ENCODE results near the gene KLK2. TPM values are rescaled to one million over a fixed set of nuclear protein-coding genes. Genes with fewer than 3 reads are reported as not detected.

The KLK2 gene
- not detected in 2 replicates for total RNA-seq (2014; rRNA removed; shearing (Covaris generic); ENCODE audit: low replicate concordance)

DNA sequence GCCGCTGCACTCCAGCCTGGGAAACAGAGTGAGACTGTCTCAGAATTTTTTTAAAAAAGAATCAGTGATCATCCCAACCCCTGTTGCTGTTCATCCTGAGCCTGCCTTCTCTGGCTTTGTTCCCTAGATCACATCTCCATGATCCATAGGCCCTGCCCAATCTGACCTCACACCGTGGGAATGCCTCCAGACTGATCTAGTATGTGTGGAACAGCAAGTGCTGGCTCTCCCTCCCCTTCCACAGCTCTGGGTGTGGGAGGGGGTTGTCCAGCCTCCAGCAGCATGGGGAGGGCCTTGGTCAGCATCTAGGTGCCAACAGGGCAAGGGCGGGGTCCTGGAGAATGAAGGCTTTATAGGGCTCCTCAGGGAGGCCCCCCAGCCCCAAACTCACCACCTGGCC lies at the start of gene KLK2:
Gene KLK2, plus strand, starts transcription at position 384 of the 400 bp plus-strand sequence. CDS start 35 bp downstream, outside the sequence.
- in situ Hi-C loops (cut with HindIII; ENCODE audit: low pct_unique_long_range_greater_than_20kb, low sequenced_read_pairs), result no loop called here
- DNase-seq (ENCODE audit: low read depth), result no peak

DNA sequence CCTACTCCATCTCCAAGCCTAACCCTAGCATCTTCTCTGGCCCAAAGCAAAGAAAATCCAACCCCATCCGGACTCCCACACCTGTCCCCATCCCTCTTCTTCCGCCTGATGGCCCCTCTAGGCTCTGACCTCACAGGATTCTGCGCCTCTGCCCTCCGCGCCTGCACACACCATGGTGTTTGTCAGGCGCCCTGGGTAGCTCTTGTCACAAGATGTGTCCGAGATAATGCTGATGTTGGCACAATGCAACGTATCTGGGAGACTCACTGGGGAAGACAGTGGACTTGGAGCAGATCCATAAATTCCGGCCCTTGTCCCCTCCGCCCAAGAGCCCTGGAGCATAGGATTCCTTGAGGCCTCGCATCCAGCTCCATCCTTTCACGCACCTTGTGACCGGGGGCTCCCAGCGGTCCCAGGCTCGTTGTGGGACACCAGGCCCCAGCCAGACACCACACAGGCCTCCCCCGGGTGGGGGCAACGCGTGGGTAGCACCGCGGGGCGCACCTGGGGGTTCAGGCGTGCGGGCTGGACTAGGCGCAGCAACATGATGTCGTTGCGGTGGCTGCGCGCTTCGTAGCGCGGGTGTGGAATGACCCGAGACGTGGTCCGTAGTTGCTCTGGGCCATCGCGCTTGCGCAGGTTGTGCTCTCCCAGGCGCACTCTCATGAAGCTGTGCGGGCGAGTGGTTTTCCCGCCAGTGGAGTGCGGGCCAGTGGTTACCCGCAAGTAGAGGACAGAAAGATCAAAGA lies 46.6 kb upstream of the KLK2 start:
- in situ Hi-C loops (cut with HindIII; ENCODE audit: low pct_unique_long_range_greater_than_20kb, low sequenced_read_pairs), result no loop called here
- DNase-seq (ENCODE audit: low read depth), result no peak

DNA sequence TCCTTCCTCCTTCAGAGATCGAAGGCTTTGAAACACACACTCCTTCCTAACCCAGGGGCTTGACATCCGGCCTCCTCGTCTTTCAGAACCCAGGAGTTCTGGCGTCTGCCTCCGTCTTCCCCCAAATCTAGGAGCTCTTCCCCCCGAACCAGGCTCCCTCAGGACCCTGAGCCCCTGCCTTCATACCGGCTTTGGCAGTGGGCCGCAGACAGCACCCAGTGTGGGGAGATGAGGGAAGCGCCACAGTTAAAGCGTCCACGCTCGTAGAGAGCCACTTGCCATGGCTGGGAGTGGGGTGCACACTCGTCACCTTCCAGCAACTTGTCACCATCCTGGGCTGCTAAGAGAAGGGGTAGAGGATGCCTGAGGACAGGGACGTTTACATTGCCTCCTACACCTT lies 45.8 kb upstream of the KLK2 start:
- in situ Hi-C loops (cut with HindIII; ENCODE audit: low pct_unique_long_range_greater_than_20kb, low sequenced_read_pairs), result no loop called here
- no peak for DNase-seq (ENCODE audit: low read depth)

DNA sequence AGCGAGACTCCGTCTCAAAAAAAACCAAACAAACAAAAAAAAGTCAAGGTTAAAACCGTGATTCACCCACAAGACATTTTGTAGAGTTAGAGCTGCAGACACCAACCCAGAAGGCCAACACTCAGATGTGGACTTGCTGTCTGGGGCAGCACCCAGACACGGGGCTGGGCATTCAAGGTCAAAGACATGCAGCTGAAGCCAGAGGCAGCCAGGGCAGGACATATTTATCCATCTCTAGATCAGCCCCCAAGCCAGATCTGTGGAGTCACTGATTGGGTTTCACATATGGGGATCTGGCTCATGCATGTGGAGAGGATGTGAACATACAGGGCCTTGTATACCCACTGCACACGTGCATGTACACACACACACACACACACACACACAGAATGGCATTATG lies 43.4 kb upstream of the KLK2 start:
- DNase-seq (ENCODE audit: low read depth), result peak; percentile 31
- in situ Hi-C loops (cut with HindIII; ENCODE audit: low pct_unique_long_range_greater_than_20kb, low sequenced_read_pairs), result no loop called here

DNA sequence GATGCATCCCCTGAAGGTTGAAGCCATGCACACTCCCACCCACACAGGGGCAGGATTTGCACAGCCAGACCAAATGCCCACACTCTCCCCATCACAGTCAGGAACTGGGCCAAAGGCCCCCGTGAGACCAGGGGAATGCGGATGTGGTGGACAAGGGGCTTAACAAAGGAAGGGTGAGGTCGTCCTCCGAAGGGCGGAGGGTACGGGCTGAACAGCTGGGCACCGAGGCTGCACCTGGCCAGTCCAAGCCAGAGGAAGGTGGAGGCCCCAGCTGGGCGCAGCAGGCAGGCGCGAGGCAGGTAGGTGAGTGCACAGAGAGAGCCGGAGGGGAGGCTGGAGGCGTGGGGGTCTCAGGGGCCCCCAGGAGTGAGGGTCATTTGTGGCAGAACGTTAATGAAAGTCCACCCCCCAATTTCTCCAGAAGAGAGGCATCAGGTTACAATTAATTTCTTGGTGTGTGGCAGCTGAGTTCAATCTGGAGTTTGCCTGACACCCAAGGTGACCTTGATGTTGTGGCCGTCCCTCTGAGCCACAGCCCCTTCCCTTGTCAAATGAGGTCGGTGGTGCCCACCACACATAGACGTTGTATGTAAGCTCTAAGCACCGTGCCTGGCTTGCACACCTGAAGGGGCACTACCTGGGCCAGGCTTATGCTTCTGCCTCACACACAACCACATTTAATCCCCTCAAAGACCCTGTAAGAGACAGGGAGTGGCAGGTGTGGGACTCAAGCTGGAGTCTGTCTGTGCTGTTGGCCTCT lies 42.8 kb upstream of the KLK2 start:
- DNase-seq (ENCODE audit: low read depth), result no peak
- in situ Hi-C loops (cut with HindIII; ENCODE audit: low pct_unique_long_range_greater_than_20kb, low sequenced_read_pairs), result no loop called here

DNA sequence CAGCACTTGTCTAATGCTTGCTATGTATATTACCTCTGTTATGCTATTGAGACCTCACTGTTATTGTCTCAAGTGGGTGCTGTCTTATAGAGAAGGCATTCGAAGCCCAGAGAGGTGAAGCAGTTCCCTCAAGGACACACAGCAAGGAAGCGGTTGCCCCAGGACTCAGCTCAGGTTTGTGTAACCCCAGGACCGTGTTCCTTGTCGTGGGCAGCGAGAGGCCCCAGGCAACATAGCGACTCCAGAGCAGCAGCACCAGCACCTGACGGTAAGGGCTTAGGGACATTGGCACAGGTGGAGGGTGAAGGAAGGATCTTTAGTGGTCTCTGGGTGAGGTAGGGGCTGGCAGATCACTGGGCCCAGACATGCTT lies 42.2 kb upstream of the KLK2 start:
- DNase-seq (ENCODE audit: low read depth), result no peak
- in situ Hi-C loops (cut with HindIII; ENCODE audit: low pct_unique_long_range_greater_than_20kb, low sequenced_read_pairs), result no loop called here

DNA sequence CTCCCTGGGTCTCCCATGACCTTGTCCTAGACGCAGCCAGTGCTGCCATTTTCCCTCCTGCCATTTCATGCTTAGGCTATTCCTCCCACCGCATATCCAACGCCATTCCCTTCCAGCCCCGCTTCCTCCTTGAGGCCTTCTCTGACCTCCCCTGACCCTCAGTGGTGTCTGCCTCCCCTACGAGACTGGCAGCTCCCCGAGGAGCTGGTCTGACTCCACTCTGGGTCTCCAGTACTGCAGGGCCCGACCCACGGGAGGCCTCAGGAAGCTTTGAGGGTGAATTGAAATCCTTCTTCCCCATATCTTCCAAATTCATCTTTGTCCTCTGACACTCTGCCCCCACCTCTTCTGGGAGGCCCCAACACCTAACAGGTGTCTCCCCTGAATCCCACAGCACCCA lies 40.6 kb upstream of the KLK2 start:
- in situ Hi-C loops (cut with HindIII; ENCODE audit: low pct_unique_long_range_greater_than_20kb, low sequenced_read_pairs), result no loop called here
- no peak for DNase-seq (ENCODE audit: low read depth)

DNA sequence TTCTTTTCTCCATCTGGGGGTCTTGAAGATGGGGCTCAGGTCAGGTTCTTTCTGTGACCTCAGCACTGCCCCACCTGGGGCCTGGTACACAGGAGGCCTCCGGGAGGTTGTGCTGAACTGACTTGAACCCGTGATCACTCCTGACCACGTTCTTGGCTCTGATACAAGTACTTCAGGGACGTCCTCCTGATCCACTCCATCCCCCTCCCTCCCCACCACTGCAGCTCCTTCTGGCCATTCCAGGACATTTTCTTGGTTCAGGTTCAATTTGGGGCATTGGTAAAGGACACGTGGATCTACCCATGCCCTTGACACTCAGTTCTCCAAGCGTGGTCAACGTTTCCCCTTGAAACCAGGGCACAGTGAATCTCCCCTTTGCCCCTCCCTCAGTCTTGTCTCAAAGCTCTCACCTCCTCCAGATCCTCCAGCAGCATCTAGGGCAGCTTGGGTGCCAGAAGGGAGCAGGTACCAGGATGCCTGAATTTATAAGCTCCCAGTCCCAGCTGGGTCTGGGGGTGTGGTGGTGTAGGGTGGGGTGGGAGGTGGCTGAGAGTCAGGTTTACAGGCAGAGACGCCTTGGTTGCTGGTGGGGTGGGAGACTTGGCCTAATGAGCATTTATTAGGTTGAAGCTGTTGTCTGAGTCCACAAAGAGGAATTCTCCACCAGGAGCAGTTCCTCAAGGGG lies 40.0 kb upstream of the KLK2 start, which contains the start of gene KLK15:
Gene KLK15, minus strand, starts transcription at position 458 of the 685 bp plus-strand sequence. CDS start 2,082 bp downstream, outside the sequence.
- DNase-seq (ENCODE audit: low read depth), result no peak

DNA sequence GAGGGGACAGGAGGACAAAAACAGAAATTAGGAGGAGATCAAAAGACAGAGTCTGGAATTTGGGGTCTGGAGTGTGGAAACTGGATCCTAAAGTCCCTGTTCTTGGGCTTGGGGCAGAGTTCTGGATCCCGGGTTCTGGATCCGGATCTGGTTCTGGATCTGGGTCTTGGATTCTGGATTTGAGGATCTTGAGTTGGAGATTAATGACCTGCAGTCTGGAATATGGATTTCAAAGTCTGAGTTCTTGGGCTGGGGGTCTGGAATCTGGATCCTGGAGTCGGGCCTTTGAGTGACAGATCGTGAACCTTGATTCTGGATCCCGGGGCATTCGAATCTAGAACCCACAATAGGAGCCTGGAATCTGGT lies 39.5 kb upstream of the KLK2 start:
- DNase-seq (ENCODE audit: low read depth), result no peak
- in situ Hi-C loops (cut with HindIII; ENCODE audit: low pct_unique_long_range_greater_than_20kb, low sequenced_read_pairs), result no loop called here

More for the DNA sequence above, 40.0 kb upstream of the KLK2 start, which contains the start of gene KLK15:
- in situ Hi-C loops (cut with HindIII; ENCODE audit: low pct_unique_long_range_greater_than_20kb, low sequenced_read_pairs), result no loop called here

DNA sequence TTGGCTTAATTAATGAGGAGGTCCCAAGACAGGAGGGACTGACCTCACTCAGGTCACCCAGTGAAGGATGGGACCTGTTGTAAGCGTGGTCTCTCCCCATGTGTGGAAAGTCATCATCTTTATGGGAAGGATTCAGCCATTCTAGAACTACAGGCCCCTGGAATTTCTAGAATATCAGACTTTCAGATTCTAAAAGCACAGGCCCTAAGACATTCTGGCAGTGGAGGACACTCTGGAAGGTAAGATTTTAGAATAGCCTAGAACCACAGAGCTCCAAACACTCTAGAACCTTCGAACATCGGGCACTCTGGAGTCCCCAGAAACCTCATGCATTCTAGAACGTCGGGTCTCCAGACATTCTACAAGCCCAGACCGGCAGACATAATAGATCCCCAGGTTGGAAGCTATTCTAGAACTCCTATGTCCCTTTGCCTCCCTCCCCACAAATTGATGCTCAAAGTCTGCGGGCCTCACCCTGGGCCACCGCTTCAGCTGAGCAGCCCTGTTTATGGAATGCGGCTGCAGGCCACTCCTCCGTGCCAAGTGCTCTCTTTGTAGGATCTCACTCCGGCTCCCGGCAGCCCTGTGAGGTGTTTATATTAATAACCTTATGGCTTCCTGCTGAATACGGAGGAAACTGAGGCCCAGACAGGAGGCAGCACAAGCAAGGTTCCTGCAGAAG lies 38.0 kb upstream of the KLK2 start:
- in situ Hi-C loops (cut with HindIII; ENCODE audit: low pct_unique_long_range_greater_than_20kb, low sequenced_read_pairs), result no loop called here
- no peak for DNase-seq (ENCODE audit: low read depth)

DNA sequence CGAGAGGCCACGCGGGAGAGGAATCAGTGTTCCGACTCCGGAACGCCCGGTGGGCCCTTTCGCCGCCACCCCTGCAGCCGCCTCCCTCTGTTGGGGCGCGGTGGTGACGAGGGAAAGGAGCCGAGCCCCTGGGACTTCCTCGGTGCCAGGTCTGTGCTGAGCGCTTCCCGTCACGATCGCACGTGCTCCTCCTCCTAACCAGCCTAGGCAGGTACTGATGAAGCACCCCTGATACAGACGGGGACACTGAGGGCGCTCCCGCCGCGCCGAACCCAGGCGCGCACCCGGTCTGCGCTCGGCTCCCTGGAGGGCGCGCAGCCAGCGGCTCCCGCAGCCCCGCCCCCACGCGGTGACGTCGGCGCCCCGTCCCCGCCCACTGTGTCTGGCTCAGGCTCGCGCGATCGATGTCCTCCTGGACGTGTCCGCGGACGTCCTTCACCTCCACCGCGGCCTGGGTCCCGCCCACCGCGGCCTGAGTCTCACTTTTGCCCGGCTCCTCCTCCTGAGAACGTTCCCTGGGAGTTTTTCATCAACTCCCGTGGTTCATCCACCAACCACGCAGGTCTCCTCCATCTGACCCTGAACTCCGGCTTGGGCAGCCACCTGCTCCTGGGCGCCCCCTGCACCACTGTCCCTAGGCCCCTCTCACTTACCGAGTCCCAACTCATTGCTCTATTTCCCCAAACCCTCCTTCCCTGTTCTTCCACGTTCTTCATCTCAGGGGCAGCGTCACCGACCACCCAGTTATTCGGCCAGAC lies 37.3 kb upstream of the KLK2 start:
- peak; percentile 74 for DNase-seq (ENCODE audit: low read depth)
- in situ Hi-C loops (cut with HindIII; ENCODE audit: low pct_unique_long_range_greater_than_20kb, low sequenced_read_pairs), result no loop called here

DNA sequence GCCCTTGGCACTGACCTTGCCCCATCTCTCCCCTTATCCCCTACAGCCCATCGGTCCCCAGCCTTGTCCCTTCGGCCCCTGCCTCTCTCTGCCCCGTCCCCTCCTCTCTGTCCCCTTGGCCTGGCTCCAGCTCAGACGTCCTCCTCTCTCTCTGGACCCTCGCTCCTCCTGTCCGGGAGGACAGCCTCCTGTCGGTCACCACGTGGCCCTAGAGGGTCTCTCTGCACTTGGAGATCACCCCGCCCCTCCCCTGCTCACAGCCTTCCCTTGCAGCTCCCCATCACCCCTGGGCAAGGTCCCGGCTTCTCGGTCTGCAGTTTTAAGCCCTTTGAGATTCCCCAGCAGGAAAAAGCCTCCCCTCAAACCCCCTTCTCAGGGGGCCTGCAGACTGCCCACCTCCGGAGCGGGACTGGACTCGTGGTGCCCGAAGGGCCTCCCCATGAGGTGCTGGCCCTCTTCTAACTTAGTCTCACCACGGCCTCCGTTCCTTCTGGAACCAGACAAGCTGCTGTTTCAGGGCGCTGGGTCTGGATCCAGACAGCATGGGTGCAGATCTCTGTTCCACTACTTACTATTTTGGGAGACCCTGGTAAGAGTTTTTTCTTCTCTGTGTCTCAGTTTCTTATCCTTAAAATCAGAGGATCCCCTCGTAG lies 36.6 kb upstream of the KLK2 start:
- DNase-seq (ENCODE audit: low read depth), result no peak
- in situ Hi-C loops (cut with HindIII; ENCODE audit: low pct_unique_long_range_greater_than_20kb, low sequenced_read_pairs), result no loop called here

DNA sequence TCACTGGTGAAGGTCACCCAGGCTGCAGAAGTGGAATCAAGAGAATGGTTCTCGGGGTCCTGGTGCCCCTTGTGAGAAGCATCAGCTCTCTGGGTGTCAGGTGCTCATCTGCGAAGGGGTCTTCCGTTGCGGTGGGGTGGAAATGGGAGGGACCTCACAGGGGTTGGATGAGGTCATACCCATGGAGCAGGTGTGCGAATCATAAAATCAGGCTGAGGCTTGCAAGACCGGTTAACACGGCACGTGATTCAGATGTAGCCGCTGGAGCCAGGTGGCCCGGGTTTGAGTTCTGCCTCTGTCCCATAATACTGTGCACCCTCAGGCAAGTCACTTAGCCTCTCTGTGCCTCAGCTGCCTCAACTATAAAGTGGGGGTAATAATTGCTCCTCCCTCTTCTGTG lies 35.9 kb upstream of the KLK2 start:
- DNase-seq (ENCODE audit: low read depth), result no peak
- in situ Hi-C loops (cut with HindIII; ENCODE audit: low pct_unique_long_range_greater_than_20kb, low sequenced_read_pairs), result no loop called here

DNA sequence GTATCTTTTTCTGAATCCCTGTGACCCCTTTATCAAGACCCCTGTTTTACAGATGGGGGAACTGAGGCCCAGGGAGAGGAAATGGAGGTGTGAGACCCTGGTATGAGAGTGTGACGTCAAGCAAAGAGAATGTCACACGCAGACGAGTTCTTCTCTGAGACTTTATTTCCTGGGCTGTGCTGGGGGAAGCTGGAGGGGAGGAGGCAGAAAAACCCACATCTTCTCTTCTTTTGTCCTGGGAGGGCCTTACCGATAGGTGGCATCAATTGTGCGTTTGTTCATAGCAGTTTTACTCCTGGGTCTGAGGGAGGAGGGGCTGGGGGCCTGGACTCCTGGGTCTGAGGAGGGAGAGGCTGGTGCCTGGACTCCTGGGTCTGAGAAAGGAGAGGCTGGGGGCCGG lies 35.0 kb upstream of the KLK2 start:
- DNase-seq (ENCODE audit: low read depth), result peak; percentile 16
- in situ Hi-C loops (cut with HindIII; ENCODE audit: low pct_unique_long_range_greater_than_20kb, low sequenced_read_pairs), result no loop called here

DNA sequence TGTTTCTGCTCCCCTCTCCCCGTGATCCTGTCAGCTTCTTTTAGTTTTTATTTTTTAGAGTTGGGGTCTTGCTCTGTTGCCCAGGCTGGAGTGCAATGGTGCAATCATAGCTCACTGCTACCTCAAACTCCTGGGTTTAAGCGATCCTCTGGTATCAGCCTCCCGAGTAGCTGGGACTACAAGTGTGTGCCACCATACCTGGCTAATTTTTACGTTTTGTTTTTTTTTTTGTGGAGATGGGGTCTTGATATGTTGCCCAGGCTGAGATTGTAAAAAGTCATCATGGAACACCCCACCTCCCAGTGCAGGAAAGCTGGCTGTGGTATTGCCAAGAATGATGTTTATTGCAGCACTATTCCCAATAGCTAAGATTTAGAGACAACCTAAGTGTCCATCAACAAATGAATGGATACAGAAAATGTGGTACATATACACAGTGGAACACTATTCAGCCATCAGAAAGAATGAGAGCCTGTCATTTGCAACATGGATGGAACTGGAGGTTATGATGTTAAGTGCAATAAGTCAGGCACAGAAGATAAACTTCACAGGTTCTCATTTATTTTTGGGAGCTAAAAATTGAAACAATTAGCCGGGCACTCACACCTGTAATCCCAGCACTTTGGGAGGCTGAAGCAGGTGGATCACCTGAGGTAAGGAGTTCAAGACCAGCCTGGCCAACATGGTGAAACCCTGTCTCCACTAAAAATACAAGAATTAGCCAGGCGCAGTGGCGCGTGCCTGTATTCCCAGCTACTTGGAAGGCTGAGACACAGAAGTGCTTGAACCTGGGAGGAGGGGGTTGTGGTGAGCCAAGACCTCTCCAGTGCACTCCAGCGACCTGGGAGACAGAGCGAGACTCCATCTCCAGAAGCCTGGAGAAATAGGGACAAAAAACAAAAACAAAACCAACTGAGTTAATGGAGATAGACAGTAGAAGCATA lies 33.3 kb upstream of the KLK2 start:
- in situ Hi-C loops (cut with HindIII; ENCODE audit: low pct_unique_long_range_greater_than_20kb, low sequenced_read_pairs), result no loop called here
- no peak for DNase-seq (ENCODE audit: low read depth)

DNA sequence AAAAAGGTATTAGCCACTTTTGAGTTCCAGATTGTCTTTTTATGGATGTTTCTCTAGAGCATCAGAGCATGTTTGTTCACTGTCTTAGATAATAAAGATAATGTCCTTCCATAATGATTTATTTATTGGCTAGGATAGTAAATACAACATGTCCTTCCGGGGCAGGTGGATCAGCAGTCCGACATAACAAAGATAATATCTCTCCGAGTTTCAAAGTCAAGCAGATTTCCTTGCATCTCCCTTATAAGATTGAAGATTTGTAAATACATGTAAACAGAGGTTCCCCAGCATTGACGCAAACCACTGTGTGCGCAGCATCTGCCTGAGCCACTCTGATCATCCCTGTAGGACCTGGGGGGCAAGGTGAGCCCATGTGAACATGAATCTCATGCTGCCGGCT lies 31.1 kb upstream of the KLK2 start:
- in situ Hi-C loops (cut with HindIII; ENCODE audit: low pct_unique_long_range_greater_than_20kb, low sequenced_read_pairs), result no loop called here
- no peak for DNase-seq (ENCODE audit: low read depth)

Measured in Caki2 (cell line).